ENCODE results near the gene RFNG.

RFNG gene

GRCh38 chr17:82058230-82058854, 6.7 kb upstream of the RFNG start:
- DNase-seq = no peak

- DNase-seq = no peak
These were observed 5.4 kb upstream of the RFNG start for GRCh38 chr17:82056729-82057621.

- DNase-seq = no peak
These were observed 4.5 kb upstream of the RFNG start for GRCh38 chr17:82055965-82056728.

GRCh38 chr17:82055023-82055964, 3.7 kb upstream of the RFNG start:
- no peak for DNase-seq

GRCh38 chr17:82054351-82055022, 2.9 kb upstream of the RFNG start:
- DNase-seq = no peak

- no peak for DNase-seq
These were observed 2.1 kb upstream of the RFNG start for GRCh38 chr17:82053556-82054263.

GRCh38 chr17:82053130-82053529, 1.5 kb upstream of the RFNG start:
- no peak for DNase-seq

- DNase-seq = no peak
These were observed 1.0 kb upstream of the RFNG start for GRCh38 chr17:82052638-82053059.

- DNase-seq = peak in 1 of 4 experiments; percentile 25
These were observed 610 bp downstream of the RFNG start for GRCh38 chr17:82050761-82051641.

GRCh38 chr17:82050152-82050760, 1.4 kb downstream of the RFNG start:
- no peak for DNase-seq

- no peak for DNase-seq
These were observed 2.1 kb downstream of the RFNG start for GRCh38 chr17:82049521-82049971.

GRCh38 chr17:82049106-82049505, 2.5 kb downstream of the RFNG start:
- DNase-seq = no peak

GRCh38 chr17:82048571-82048971, 3.0 kb downstream of the RFNG start:
- no peak for DNase-seq

- DNase-seq = no peak
These were observed 3.6 kb downstream of the RFNG start for GRCh38 chr17:82047914-82048570.

- no peak for DNase-seq
These were observed 4.2 kb downstream of the RFNG start for GRCh38 chr17:82047379-82047778.

GRCh38 chr17:82046903-82047302, 4.7 kb downstream of the RFNG start:
- no peak for DNase-seq

GRCh38 chr17:82045936-82046484, 5.6 kb downstream of the RFNG start:
- DNase-seq = no peak

- no peak for DNase-seq
These were observed 8.1 kb downstream of the RFNG start for GRCh38 chr17:82043507-82043906.

Data from suppressor macrophage (primary cell).